BJ (cell line): Measurements from ENCODE around the gene FLACC1. TPM values are rescaled to one million over a fixed set of nuclear protein-coding genes. Genes with fewer than 3 reads are reported as not detected.
"Not testable (repeated sequence)": the region's sequence is repeated elsewhere in the genome, so short reads cannot be mapped to it uniquely, and the experiment has no call there.

ENCODE experiments used
- CTCF ChIA-PET: fragments of 350-600 bp; formaldehyde crosslinking; extraction: SDS; loops from one replicate; lab custom pipeline; 2021; ENCODE audit warnings: antibody characterized with exemption, inconsistent platforms; lab: Yijun Ruan, JAX
- POLR2A ChIA-PET: fragments of 300-600 bp; sonication (Branson Sonifier 250); formaldehyde crosslinking; extraction: SDS; loops from one replicate; lab custom pipeline; 2021; ENCODE audit warnings: antibody characterized with exemption; lab: Charles Lee
- DNase-seq: peaks from one replicate; pipeline ENCODE4 v3.0.0-alpha.2; 2011; ENCODE audit warnings: low read depth
- H3K27me3 ChIP-seq: 2 replicates; pipeline ENCODE4 v1.6.0; 2011; ENCODE audit warnings: low read length; ENCODE audit not compliant: control insufficient read depth, insufficient read depth
- H3K36me3 ChIP-seq: 2 replicates; pipeline ENCODE4 v1.5.1; 2011; ENCODE audit warnings: low read length; ENCODE audit not compliant: control insufficient read depth, insufficient read depth
- H3K4me3 ChIP-seq: 2 replicates; pipeline ENCODE4 v1.5.1; 2011; ENCODE audit warnings: low read depth, mild to moderate bottlenecking, control low read depth, low read length
- CTCF ChIP-seq: IDR thresholded peaks from 2 replicates; pipeline ENCODE4 v1.5.1; 2011; ENCODE audit warnings: low read depth, mild to moderate bottlenecking, control low read depth, inconsistent platforms, low read length, moderate library complexity; ENCODE audit not compliant: insufficient read depth
- polyA plus RNA-seq: library from polyadenylated mRNA; depleted of rRNA; stranded (reverse); fragments of >200 nt; gene quantifications from 2 replicates; pipeline ENCODE4 v1.2.3, GENCODE V29; 2011

Gene FLACC1
- polyA plus RNA-seq, 1 experiment, result 0.49 TPM

- H3K27me3 ChIP-seq, result no peaks in the 10 kb centered on the region
- no peak for TF ChIP-seq CTCF
- H3K4me3 ChIP-seq, result no peak overlapping the region
- ChIA-PET CTCF (no interaction called here), POLR2A (no interaction called here)
- no peak for DNase-seq
- no peaks in the 10 kb centered on the region for H3K36me3 ChIP-seq
These were observed 37.6 kb downstream of the FLACC1 start for GRCh38 chr2:201319511-201319910.

- POLR2A ChIA-PET, result no interaction called here
- Histone ChIP-seq H3K4me3 (no peak overlapping the region), H3K27me3 (no peaks in the 10 kb centered on the region), H3K36me3 (no peaks in the 10 kb centered on the region)
- no peak for DNase-seq
- no peak for TF ChIP-seq CTCF
- CTCF ChIA-PET, result no interaction called here
These were observed 43.8 kb downstream of the FLACC1 start for GRCh38 chr2:201313362-201313761.

- TF ChIP-seq CTCF, result no peak
- Histone ChIP-seq H3K36me3 (no peaks in the 10 kb centered on the region), H3K4me3 (no peak overlapping the region), H3K27me3 (no peaks in the 10 kb centered on the region)
- POLR2A ChIA-PET, result no interaction called here
- no peak for DNase-seq
- CTCF ChIA-PET, result interaction anchor here (0.8 to 0.9 kb wide), 2 partner anchors 8 to 30 kb away, joined by 3 read pairs; no protein-coding TSS in a partner anchor
These were observed 48.2 kb downstream of the FLACC1 start for GRCh38 chr2:201308914-201309313.

- no peak for DNase-seq
- ChIA-PET POLR2A (no interaction called here), CTCF (interaction anchor here (1.1 kb wide), 1 partner anchor 134 kb away, joined by 3 read pairs; no protein-coding TSS in a partner anchor)
- no peak for TF ChIP-seq CTCF
- Histone ChIP-seq H3K27me3 (no peaks in the 10 kb centered on the region), H3K36me3 (no peaks in the 10 kb centered on the region), H3K4me3 (no peak overlapping the region)
These were observed 49.3 kb downstream of the FLACC1 start for GRCh38 chr2:201307876-201308275.

- H3K36me3 ChIP-seq, POLR2A ChIA-PET, H3K4me3 ChIP-seq, H3K27me3 ChIP-seq, DNase-seq: not testable (repeated sequence)
- CTCF ChIA-PET, result interaction anchor here (1.2 kb wide), 1 partner anchor 10 kb away, joined by 3 read pairs; no protein-coding TSS in a partner anchor
These were observed 57.2 kb downstream of the FLACC1 start for GRCh38 chr2:201299929-201300328.

GRCh38 chr2:201298462-201299052 is 58.6 kb downstream of the FLACC1 start:
- no peak for TF ChIP-seq CTCF
- Histone ChIP-seq H3K27me3 (no peaks in the 10 kb centered on the region), H3K4me3 (no peak overlapping the region), H3K36me3 (peaks cover 2% of the 10 kb centered on the region; the same call in 1 of the 2 replicates)
- POLR2A ChIA-PET, result no interaction called here
- CTCF ChIA-PET, result no interaction called here
- no peak for DNase-seq

- DNase-seq, H3K36me3 ChIP-seq, H3K27me3 ChIP-seq, CTCF ChIA-PET, POLR2A ChIA-PET, H3K4me3 ChIP-seq: not testable (repeated sequence)
These were observed 66.5 kb downstream of the FLACC1 start for GRCh38 chr2:201290457-201291148.
